PC-3 (cell line): ENCODE data around the gene AHSP.

ENCODE experiments used
- CTCF ChIP-seq: fragments of 300-600 bp; sonication (generic); conservative IDR thresholded peaks from 2 replicates; pipeline ENCODE4 v1.5.1; 2017; ENCODE audit warnings: antibody characterized with exemption, low read depth, mild to moderate bottlenecking, low read length
- EZH2 ChIP-seq: fragments of 300-600 bp; sonication (generic); IDR thresholded peaks from one replicate; pipeline ENCODE4 v1.6.1; 2017; ENCODE audit warnings: antibody characterized with exemption, mild to moderate bottlenecking, low read length; ENCODE audit not compliant: unreplicated experiment
- EZH2phosphoT487 ChIP-seq: fragments of 300-600 bp; sonication (generic); IDR thresholded peaks from 2 replicates; pipeline ENCODE4 v1.6.1; 2018; ENCODE audit warnings: mild to moderate bottlenecking, antibody characterized with exemption, low read length, borderline replicate concordance

- TF ChIP-seq CTCF (no peak), EZH2phosphoT487 (no peak), EZH2 (no peak)
Measured at GRCh38 chr16:31489616-31490584, 37.8 kb upstream of the AHSP start.
